GM21786 (cell line): ENCODE data around the gene GTF3C5.
"Not testable (repeated sequence)": the region's sequence is repeated elsewhere in the genome, so short reads cannot be mapped to it uniquely, and the experiment has no call there.

Source experiments
- ATAC-seq: cut with Tn5 transposase; IDR thresholded peaks from one replicate; pipeline ENCODE4 v1.9.1; 2021; ENCODE audit not compliant: unreplicated experiment

Gene GTF3C5

GRCh38 chr9:132996526-132996925 lies 34.3 kb upstream of the GTF3C5 start:
- ATAC-seq = no peak

GRCh38 chr9:132997591-132997990 lies 33.2 kb upstream of the GTF3C5 start:
- ATAC-seq = no peak

DNA sequence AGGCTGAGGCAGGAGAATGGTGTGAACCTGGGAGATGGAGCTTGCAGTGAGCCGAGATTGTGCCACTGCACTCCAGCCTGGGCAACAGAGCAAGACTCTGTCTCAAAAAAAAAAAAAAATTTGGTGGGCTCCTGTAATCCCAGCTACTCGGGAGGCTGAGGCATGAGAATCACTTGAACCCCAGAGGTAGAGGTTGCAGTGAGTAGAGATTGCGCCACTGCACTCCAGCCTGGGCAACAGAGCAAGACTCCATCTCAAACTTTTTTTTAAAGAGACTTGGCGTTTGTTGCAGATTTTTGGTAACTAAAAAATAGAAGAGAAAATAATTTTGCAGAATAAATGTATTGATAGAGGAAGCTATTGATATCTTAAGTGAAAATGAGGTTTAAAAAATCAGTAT lies 32.6 kb upstream of the GTF3C5 start:
- not testable (repeated sequence) for ATAC-seq

DNA sequence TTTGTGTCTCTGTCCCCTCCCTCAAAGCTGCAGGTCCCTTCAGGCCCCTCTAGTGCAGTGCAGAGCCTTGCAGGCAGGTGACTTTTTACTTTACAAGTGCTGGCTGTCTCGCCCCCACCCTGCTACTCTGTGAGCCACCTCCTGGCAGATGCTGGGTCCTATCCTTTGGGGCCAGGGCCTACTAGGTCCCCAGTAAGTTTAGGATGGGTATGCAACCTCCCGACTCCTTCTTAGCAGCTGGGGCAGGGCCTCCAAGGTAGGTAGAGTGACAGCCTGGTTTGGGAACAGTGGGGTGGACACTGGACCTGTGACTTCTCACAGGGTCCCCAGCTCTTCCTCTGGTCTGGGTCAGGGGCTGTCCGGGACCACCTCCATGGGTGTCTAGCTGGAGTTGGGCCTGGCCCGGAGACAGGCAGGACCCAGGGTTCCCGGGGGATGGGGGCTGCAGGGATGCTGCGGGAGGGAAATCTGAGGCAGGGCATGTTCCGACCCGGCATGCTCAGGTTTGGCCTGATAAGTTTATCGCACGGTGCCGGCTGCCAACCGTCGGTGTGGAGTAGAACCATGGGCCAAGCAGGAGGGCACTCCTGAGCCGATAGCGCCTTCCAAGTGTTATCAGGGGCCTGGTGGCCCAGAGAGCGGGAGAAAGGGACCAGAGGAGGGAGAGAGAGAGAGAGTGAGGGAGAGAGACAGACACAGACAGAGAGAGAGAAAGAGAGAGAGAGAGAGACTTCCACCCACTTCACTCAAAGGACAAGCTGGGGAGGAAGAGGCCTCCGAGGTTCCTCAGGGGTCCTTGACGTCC lies 31.8 kb upstream of the GTF3C5 start:
- no peak for ATAC-seq

- ATAC-seq = no peak
Measured at GRCh38 chr9:133002147-133003070, 28.4 kb upstream of the GTF3C5 start.

DNA sequence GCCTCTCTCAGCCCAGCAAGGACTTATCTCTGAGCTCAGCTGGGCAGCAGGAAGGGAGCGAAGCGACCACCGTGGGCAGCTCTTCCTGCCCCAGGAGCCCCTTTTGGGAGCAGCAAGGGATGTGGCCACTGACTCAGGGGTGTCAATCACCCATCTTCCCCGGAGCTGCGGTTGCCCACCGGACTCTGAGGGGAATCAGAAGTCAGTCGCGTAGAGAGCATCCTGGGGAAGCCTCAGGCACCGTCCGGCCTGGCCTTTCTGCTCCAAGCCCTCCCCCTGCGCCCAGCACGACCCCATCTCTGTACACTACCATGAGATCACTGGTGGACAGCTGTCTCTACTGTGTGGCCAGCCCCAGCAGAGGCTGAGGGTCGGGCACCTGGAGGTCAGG lies 27.7 kb upstream of the GTF3C5 start:
- ATAC-seq = no peak

DNA sequence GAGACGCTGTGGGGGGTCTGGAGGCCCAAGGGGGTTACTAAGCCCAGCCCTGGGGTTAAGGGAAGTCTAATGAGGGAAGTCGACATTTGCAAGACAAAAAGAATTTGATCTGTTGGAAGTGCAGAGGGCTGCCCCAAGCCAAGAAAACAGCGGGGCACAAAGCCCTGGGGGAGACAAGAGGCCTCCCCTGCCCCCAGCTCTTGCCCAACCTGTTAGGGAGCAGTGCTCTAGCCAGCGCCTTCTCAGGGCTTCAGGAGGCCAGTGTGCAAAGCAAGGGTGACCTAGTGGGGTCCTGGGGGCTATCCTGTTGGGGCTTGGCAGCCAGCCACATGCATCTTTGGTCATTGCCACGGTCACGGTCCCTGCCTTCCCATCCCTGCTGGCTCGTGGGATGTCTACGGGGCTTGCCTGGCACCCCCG lies 27.1 kb upstream of the GTF3C5 start:
- no peak for ATAC-seq

DNA sequence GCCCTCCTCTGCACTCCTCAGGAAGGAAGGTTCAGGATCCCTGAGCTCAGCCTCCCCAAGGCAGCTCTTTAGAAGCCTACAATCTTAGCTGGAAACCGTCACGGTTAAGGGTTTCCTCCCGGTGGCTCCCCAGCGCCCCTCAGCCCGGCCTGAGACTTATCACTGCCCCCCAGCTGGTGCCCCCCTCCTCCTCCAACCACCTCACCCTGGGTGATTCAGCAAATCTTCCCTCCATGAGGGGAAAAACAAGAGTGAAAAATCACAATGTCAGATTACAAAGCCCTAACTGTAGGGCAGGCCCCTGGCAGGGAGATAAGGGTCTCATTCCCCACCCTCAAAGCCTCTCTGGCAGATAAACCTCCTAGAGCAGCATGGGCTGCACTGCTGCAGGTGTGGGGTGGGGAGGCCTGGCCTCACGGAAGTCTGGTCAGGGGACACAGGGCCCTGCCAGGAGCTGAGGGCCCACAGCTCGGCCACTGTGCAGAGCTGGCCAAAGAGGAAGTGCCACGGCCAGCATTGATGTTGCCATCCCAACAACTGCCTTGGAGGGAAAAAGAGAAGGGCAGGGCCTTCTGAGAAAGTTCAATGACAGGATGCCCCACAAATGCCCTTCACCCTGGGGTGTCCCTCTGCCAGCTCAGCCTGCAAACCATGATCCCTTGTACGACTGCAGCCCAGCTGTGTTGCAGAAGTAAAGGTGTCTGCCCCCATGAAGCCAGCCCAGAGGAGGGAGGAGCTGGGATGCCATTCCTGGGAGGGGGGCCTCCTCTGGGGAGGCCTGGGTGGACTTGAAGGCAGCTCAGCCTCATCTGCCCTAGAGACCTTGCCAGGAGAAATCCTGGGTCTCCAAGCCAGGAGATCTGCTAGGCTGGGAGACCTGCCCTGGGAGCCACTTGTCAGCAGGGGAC lies 26.5 kb upstream of the GTF3C5 start:
- no peak for ATAC-seq

DNA sequence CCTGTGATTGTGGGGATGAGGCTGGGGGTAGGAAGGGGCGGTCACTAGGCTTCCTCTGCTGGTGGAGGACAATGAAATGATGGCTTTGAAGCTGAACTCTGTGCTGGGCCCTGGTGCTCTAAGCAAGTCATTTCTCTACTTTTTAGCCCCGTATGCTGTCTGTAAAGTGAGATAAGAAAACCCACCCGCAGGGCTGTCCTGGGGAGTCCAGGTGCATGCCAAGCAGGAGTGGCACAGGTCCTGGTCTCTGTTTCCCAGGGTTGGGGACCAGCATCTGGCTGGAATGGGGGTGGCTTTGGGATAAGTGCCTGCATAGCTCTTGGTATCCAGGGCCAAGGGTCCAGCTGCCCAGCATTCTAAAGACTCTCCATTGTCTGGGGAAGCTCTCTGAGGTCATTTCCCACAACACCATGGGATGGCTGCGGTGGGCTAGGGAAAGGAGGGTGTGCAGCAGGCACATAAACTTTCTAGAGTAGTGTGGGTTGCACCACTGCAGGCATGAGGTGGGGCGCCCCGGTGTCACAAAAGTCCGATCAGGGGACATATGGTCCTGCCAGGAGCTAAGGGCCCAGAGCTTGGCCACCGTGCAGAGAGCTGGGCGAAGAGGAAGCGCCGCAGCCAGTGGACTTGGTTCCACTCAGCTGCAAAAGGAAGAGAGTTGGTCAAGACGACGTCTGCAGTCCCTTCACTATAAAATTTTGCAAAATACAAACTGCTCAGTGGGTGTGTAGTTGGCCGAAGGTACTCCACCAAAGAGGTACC lies 25.6 kb upstream of the GTF3C5 start:
- no peak for ATAC-seq

GRCh38 chr9:133005957-133006356 lies 24.8 kb upstream of the GTF3C5 start:
- no peak for ATAC-seq

GRCh38 chr9:133006731-133007352 lies 24.0 kb upstream of the GTF3C5 start:
- ATAC-seq = no peak

- no peak for ATAC-seq
Measured at GRCh38 chr9:133008406-133008805, 22.4 kb upstream of the GTF3C5 start.

DNA sequence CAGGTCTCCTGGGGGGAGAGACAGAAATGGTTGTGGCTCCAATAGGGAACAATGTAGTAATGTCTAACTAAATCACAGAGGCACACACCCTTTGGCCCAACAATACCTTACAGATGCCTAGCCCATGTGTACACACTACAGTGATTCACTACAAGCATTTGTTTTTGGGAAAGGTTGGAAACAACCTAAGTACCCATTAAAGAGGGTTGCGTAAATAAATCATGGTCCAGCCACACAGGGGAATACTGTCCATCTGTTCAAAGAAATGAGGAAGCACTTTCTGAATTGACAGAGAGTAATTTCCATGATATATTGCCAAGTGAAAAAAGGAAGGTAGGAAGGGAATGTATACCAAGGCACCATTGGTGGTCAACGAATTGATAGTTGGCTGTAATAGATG lies 22.0 kb upstream of the GTF3C5 start:
- no peak for ATAC-seq

DNA sequence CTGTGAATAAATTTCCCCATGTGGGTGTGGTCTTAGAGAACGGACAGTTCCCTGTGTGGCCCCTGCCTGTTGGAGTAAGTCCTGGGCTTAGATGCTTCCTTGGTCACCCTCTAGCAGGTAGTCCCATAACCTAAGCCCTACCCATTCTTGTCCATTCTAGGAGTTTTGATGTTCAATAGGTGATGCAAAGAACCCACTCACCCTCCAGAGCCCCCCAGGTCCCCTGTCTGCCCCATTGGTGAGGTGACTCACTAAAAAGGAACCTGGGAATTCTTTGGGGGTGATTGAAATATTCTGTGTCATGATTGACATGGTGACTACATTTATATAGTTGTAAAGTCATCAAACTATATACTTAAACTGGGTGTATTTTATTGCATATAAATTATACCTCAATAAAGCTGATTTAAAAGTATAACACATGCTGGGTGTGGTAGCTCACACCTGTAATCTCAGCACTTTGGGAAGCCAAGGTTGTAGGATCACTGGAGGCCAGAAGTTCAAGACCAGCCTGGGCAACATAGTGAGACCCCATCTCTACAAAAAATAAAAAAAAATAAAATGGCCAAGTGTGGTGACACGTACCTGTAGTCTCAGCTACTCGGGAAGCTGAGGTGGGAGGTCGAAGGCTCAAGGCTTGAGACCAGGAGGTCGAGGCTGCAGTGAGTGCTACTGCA lies 20.8 kb upstream of the GTF3C5 start:
- no peak for ATAC-seq

DNA sequence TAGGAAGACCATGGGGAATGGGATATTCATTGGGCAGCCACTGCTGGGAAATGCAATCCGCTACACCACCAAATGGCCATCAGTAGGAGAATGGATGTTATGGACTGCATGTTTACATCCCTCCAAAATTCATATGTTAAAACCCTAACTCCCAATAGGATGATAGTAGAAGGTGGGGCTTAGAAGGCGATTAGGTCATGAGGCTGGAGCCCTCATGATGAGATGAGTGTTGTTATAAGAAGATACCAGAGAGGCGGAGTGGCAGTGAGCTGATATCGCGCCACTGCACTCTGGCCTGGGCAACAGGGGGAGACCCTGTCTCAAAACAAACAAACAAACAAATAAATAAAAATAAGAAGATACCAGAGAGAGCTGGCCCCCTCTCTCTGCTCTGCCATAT lies 16.1 kb upstream of the GTF3C5 start:
- no peak for ATAC-seq

GRCh38 chr9:133023117-133023890 lies 7.5 kb upstream of the GTF3C5 start:
- ATAC-seq = no peak

- no peak for ATAC-seq
Measured at GRCh38 chr9:133026426-133026825, 4.4 kb upstream of the GTF3C5 start.

GRCh38 chr9:133027134-133027533 lies 3.7 kb upstream of the GTF3C5 start:
- ATAC-seq = no peak

DNA sequence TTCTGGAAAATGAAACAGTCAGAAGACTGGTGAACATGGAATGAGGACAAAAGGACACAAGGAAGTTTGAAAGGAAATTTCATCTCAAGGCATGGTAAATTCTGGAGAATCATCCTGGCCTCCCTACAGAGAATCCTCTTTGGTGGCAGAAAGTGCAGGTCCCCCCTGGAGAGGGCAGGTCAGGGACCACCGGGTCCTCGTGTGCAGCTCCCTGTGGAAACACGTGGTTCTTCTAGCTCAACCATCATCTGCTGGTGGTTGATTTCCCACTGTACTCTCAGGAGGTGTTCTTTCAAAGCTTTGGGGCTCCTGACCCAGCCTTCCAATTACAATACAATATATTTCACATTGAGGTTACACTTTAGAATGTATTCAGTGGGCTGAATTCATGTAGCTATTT lies 2.6 kb upstream of the GTF3C5 start:
- ATAC-seq = no peak
